ENCODE results near the gene MCC.

Gene MCC

DNA sequence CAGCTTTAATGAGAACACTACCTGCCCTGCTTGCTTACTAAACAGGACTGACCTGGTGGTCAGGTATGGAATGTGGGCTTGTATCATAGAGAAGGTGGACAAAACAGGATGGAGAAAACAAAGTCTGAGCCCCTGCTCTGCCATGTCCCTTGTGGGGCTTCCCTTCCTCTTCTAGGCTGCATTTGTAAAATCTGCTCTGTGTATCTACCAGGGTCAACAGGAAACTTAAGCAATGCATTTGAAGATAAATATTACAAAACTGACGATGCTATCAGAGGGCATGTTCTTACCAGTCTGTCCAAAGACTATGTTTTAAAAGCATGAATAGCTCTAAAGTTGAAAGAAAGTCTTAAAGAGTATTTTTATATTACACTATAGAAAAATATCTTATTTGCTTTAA is 282.9 kb downstream of the MCC start (continued):
- no peak for TF ChIP-seq ZNF311 (tag by site-specific recombination; IDR thresholded peaks at IDR 0.05; ENCODE audit: borderline replicate concordance)
- TF ChIP-seq, protein P1, sequence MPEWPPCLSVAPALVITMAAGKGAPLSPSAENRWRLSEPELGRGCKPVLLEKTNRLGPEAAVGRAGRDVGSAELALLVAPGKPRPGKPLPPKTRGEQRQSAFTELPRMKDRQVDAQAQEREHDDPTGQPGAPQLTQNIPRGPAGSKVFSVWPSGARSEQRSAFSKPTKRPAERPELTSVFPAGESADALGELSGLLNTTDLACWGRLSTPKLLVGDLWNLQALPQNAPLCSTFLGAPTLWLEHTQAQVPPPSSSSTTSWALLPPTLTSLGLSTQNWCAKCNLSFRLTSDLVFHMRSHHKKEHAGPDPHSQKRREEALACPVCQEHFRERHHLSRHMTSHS (tag by site-specific recombination; IDR thresholded peaks at IDR 0.05), result no peak

DNA sequence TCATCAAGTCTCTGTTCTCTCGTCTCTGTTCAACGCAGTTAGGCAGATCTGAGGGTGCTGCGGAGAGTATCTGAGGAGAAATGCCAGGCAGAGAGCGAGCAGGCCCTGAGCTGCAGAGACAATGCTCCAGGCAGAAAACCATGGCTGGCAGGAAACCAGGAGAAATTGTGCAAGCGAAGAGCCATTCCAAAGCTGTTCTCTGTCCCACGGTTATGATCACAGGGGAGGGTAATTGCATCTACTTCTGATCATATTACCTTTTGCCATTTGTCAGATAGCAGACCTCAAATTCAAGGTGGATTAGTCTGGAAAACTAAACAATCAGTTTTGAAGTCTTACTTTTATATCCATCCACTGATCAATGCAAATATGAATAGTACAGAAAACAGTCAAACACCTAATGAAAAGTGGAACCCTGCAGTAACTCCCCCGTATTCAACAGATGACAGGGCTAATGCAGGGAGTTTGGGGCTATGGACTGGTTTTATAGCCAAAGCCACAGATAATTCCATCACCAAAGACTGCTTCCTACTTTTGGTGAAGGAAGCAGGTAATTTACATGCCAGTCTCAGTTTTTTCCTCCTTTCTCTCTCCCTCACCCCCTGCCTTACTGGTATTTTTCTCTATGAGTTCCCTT is 283.6 kb downstream of the MCC start:
- CTCF ChIA-PET, result interaction anchor here (0.7 to 1.5 kb wide), 4 partner anchors 7 to 208 kb away, joined by 3 read pairs; no protein-coding TSS in a partner anchor
- no peak overlapping the region for H3K4me3 ChIP-seq (ENCODE audit: low read depth, low read length)
- POLR2A ChIA-PET, result interaction anchor here (1.0 kb wide), 1 partner anchor 90 kb away, joined by 4 read pairs; no protein-coding TSS in a partner anchor
- H3K4me1 ChIP-seq (ENCODE audit: control insufficient read depth, insufficient read depth, low read length), result peaks cover 47% of the 10 kb centered on the region
- no peaks in the 10 kb centered on the region for H3K36me3 ChIP-seq (ENCODE audit: control insufficient read depth in 2 of 2, insufficient read depth in 1 of 2, low read length in 2 of 2)
- no peaks in the 10 kb centered on the region for H3K9me3 ChIP-seq (ENCODE audit: control insufficient read depth, insufficient read depth, low read depth, low read length)
- no peak overlapping the region; the same call in 1 of the 2 replicates for H3K27ac ChIP-seq (ENCODE audit: extremely low read depth, low read depth, low read length)
- no peak for TF ChIP-seq ZNF140 (tag by site-specific recombination; IDR thresholded peaks at IDR 0.05)
- no peak for TF ChIP-seq ZFP37 (tag by site-specific recombination; IDR thresholded peaks at IDR 0.05)
- TF ChIP-seq SCRT1 (tag by site-specific recombination; IDR thresholded peaks at IDR 0.05; ENCODE audit: borderline replicate concordance), result peak; percentile 68; the same call in 1 of the 2 replicates
- no peak for TF ChIP-seq ZNF544 (tag by site-specific recombination; IDR thresholded peaks at IDR 0.05)
- TF ChIP-seq, protein P2, sequence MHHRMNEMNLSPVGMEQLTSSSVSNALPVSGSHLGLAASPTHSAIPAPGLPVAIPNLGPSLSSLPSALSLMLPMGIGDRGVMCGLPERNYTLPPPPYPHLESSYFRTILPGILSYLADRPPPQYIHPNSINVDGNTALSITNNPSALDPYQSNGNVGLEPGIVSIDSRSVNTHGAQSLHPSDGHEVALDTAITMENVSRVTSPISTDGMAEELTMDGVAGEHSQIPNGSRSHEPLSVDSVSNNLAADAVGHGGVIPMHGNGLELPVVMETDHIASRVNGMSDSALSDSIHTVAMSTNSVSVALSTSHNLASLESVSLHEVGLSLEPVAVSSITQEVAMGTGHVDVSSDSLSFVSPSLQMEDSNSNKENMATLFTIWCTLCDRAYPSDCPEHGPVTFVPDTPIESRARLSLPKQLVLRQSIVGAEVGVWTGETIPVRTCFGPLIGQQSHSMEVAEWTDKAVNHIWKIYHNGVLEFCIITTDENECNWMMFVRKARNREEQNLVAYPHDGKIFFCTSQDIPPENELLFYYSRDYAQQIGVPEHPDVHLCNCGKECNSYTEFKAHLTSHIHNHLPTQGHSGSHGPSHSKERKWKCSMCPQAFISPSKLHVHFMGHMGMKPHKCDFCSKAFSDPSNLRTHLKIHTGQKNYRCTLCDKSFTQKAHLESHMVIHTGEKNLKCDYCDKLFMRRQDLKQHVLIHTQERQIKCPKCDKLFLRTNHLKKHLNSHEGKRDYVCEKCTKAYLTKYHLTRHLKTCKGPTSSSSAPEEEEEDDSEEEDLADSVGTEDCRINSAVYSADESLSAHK (tag by site-specific recombination; IDR thresholded peaks at IDR 0.05), result no peak
- TF ChIP-seq ZNF174 (tag by site-specific recombination; IDR thresholded peaks at IDR 0.05), result no peak
- TF ChIP-seq ZNF660 (tag by site-specific recombination; IDR thresholded peaks at IDR 0.05), result no peak
- TF ChIP-seq ZNF114 (tag by site-specific recombination; IDR thresholded peaks at IDR 0.05), result no peak
- no peak for TF ChIP-seq KLF8 (tag by site-specific recombination; IDR thresholded peaks at IDR 0.05)
- peak; percentile 52; the same call in 1 of the 2 replicates for TF ChIP-seq ZNF629 (tag by site-specific recombination; IDR thresholded peaks at IDR 0.05)
- TF ChIP-seq, protein P3, sequence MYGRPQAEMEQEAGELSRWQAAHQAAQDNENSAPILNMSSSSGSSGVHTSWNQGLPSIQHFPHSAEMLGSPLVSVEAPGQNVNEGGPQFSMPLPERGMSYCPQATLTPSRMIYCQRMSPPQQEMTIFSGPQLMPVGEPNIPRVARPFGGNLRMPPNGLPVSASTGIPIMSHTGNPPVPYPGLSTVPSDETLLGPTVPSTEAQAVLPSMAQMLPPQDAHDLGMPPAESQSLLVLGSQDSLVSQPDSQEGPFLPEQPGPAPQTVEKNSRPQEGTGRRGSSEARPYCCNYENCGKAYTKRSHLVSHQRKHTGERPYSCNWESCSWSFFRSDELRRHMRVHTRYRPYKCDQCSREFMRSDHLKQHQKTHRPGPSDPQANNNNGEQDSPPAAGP (tag by site-specific recombination; IDR thresholded peaks at IDR 0.05), result no peak
- TF ChIP-seq ZNF670 (tag by site-specific recombination; IDR thresholded peaks at IDR 0.05; ENCODE audit: low read depth), result no peak
- TF ChIP-seq ZBTB8A (tag by site-specific recombination; IDR thresholded peaks at IDR 0.05), result no peak
- TF ChIP-seq, protein P4, sequence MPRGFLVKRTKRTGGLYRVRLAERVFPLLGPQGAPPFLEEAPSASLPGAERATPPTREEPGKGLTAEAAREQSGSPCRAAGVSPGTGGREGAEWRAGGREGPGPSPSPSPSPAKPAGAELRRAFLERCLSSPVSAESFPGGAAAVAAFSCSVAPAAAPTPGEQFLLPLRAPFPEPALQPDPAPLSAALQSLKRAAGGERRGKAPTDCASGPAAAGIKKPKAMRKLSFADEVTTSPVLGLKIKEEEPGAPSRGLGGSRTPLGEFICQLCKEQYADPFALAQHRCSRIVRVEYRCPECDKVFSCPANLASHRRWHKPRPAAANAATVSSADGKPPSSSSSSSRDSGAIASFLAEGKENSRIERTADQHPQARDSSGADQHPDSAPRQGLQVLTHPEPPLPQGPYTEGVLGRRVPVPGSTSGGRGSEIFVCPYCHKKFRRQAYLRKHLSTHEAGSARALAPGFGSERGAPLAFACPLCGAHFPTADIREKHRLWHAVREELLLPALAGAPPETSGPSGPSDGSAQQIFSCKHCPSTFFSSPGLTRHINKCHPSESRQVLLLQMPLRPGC (tag by site-specific recombination; IDR thresholded peaks at IDR 0.05), result no peak
- TF ChIP-seq, protein P5, sequence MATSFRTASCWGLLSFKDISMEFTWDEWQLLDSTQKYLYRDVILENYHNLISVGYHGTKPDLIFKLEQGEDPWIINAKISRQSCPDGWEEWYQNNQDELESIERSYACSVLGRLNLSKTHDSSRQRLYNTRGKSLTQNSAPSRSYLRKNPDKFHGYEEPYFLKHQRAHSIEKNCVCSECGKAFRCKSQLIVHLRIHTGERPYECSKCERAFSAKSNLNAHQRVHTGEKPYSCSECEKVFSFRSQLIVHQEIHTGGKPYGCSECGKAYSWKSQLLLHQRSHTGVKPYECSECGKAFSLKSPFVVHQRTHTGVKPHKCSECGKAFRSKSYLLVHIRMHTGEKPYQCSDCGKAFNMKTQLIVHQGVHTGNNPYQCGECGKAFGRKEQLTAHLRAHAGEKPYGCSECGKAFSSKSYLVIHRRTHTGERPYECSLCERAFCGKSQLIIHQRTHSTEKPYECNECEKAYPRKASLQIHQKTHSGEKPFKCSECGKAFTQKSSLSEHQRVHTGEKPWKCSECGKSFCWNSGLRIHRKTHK (tag by site-specific recombination; IDR thresholded peaks at IDR 0.05), result no peak
- no peak; the same call in 1 of the 2 replicates for TF ChIP-seq ZBTB17 (tag by site-specific recombination; IDR thresholded peaks at IDR 0.05)
- TF ChIP-seq ZNF112 (tag by site-specific recombination; IDR thresholded peaks at IDR 0.05), result no peak
- no peak for TF ChIP-seq ZNF585B (tag by site-specific recombination; IDR thresholded peaks at IDR 0.05)
- TF ChIP-seq ZNF146 (tag by site-specific recombination; IDR thresholded peaks at IDR 0.05), result no peak
- TF ChIP-seq GFI1B (tag by site-specific recombination; IDR thresholded peaks at IDR 0.05), result no peak
- TF ChIP-seq ZNF169 (tag by site-specific recombination; IDR thresholded peaks at IDR 0.05), result no peak
- TF ChIP-seq ZNF501 (tag by site-specific recombination; IDR thresholded peaks at IDR 0.05), result no peak
- no peak for TF ChIP-seq ZNF335 (tag by site-specific recombination; conservative IDR thresholded peaks at IDR 0.05)
- peak; percentile 54; the same call in 1 of the 2 replicates for TF ChIP-seq FEZF1 (tag by site-specific recombination; IDR thresholded peaks at IDR 0.05)
- TF ChIP-seq, protein P6, sequence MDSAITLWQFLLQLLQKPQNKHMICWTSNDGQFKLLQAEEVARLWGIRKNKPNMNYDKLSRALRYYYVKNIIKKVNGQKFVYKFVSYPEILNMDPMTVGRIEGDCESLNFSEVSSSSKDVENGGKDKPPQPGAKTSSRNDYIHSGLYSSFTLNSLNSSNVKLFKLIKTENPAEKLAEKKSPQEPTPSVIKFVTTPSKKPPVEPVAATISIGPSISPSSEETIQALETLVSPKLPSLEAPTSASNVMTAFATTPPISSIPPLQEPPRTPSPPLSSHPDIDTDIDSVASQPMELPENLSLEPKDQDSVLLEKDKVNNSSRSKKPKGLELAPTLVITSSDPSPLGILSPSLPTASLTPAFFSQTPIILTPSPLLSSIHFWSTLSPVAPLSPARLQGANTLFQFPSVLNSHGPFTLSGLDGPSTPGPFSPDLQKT (IDR thresholded peaks at IDR 0.05; ENCODE audit: borderline replicate concordance, low read depth, low read length), result no peak
- no peak for TF ChIP-seq ZNF433 (tag by site-specific recombination; IDR thresholded peaks at IDR 0.05; ENCODE audit: low read depth)
